Measurements from ENCODE around the gene SLC15A1. TPM values are rescaled to one million over a fixed set of nuclear protein-coding genes. Genes with fewer than 3 reads are reported as not detected.

The SLC15A1 gene
- polyA plus RNA-seq, 3 donors, result not detected

DNA sequence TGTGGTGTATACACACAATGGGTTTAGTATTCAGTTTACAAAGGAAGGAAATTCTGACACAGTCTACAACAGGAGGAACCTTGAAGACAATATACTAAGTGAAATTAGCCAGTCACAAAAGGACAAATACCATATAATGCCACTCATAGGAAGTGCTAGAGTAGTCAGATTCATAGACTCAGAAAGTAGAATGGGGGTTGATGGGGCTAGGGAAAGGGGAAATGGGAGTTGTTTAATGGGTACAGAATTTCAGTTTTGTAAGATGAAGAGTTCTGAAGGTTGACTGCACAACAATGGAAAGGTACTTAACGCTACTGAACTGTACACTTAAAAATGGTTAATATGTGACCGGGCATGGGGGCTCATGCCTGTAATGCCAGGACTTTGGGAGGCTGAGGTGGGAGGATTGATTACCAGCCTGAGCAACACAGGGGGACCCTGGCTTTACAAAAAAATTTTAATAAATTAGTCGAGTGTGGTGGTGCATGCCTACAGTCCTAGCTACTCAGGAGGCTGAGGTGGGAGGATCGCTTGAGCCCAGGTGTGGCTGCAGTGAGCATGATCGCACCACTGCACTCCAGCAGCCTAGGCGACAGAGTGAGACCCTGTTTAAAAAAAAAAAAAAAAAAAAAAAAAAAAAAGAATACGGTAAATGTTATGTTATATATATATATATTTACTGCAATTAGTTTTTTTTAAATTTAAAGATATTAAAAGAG is 45.0 kb downstream of the SLC15A1 start:
- no peaks in the 10 kb centered on the region for H3K36me3 ChIP-seq (replicated peaks in 1 of 2; ENCODE audit: control insufficient read depth in 1 of 2, insufficient read depth in 2 of 2, low read length in 2 of 2)
- no peak overlapping the region for H3K27ac ChIP-seq (ENCODE audit: low read depth in 1 of 2, low read length in 2 of 2)
- peaks cover 2 to 16% (median 8%) of the 10 kb centered on the region in 3 donors for H3K27me3 Mint-ChIP-seq (ENCODE audit: low read depth in 3 of 3)
- intact Hi-C loops (cut with micrococcal nuclease), result no loop called here
- no peak overlapping the region for H3K9ac ChIP-seq (ENCODE audit: insufficient read depth, low read length, poor library complexity, severe bottlenecking)
- H3K4me2 ChIP-seq (replicated peaks; ENCODE audit: extremely low read depth, low read length, poor library complexity, severe bottlenecking), result no peak overlapping the region
- no peaks in the 10 kb centered on the region for H3K27me3 ChIP-seq (ENCODE audit: control insufficient read depth in 2 of 2, insufficient read depth in 2 of 2, low read length in 2 of 2)
- H3K4me3 ChIP-seq (replicated peaks in 1 of 3; ENCODE audit: low read depth in 2 of 3, low read length in 3 of 3), result no peak overlapping the region
- H3K36me3 Mint-ChIP-seq, result no peaks in the 10 kb centered on the region
- TF ChIP-seq, protein P1, sequence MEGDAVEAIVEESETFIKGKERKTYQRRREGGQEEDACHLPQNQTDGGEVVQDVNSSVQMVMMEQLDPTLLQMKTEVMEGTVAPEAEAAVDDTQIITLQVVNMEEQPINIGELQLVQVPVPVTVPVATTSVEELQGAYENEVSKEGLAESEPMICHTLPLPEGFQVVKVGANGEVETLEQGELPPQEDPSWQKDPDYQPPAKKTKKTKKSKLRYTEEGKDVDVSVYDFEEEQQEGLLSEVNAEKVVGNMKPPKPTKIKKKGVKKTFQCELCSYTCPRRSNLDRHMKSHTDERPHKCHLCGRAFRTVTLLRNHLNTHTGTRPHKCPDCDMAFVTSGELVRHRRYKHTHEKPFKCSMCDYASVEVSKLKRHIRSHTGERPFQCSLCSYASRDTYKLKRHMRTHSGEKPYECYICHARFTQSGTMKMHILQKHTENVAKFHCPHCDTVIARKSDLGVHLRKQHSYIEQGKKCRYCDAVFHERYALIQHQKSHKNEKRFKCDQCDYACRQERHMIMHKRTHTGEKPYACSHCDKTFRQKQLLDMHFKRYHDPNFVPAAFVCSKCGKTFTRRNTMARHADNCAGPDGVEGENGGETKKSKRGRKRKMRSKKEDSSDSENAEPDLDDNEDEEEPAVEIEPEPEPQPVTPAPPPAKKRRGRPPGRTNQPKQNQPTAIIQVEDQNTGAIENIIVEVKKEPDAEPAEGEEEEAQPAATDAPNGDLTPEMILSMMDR (IDR thresholded peaks at IDR 0.05), result no peak
- no peak for DNase-seq
- WGBS (ENCODE audit: insufficient coverage), result 100% methylated on average over 3 of the region's 7 CpGs
- H3K27ac Mint-ChIP-seq, result no peak overlapping the region
- H3K79me2 ChIP-seq (ENCODE audit: insufficient read depth, low read length), result no peaks in the 10 kb centered on the region
- no peak overlapping the region for H3K4me3 Mint-ChIP-seq
- H4K20me1 ChIP-seq (ENCODE audit: insufficient read depth, low read length), result no peaks in the 10 kb centered on the region
- no peak overlapping the region for H2AFZ ChIP-seq (ENCODE audit: insufficient read depth, low read depth, low read length, poor library complexity, severe bottlenecking)
- no peaks in the 10 kb centered on the region for H3K4me1 ChIP-seq (ENCODE audit: control insufficient read depth in 1 of 2, insufficient read depth in 2 of 2, low read length in 2 of 2)
- H3K4me1 Mint-ChIP-seq, result no peaks in the 10 kb centered on the region
- no peaks in the 10 kb centered on the region for H3K9me3 ChIP-seq (replicated peaks in 1 of 2; ENCODE audit: control insufficient read depth in 1 of 2, insufficient read depth in 1 of 2, low read length in 2 of 2)
- H3K9me3 Mint-ChIP-seq, result peaks cover 0 to 10% (median 1%) of the 10 kb centered on the region in 7 donors

DNA sequence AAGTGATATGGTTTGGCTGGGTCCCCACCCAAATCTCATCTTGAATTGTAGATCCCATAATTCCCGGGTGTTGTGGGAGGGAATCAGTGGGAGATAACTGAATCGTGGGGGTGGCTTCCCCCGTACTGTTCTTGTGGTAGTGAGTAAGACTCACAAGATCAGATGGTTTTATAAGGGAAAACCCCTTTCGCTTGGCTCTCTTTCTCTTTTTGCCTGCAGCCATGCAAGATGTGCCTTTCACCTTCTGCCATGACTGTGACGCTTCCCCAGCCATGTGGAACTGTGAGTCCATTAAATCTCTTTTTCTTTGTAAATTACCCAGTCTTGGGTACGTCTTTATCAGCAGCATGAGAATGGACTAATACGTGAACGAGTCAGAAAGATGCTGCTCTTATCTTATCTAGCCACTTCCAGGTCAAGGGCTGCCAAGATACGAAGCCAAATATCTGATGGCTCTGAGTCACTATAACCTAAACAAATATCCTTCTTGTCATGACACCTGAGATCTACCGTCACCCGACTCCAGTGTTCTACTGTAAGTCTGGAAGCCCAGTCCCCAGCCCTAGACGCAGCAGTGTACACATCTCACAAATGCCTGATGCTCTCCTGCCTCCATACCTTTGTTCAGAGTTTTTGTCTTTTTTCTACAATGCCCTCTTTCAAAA is 45.9 kb downstream of the SLC15A1 start:
- no peak overlapping the region for H3K9ac ChIP-seq (ENCODE audit: insufficient read depth, low read length, poor library complexity, severe bottlenecking)
- 81% methylated on average over 8 of the region's 12 CpGs for WGBS (ENCODE audit: insufficient coverage)
- Mint-ChIP-seq H3K36me3 (no peaks in the 10 kb centered on the region), H3K9me3 (peaks cover 0 to 10% (median 1%) of the 10 kb centered on the region in 7 donors), H3K27me3 (ENCODE audit: low read depth in 3 of 3) (peaks cover 2 to 15% (median 8%) of the 10 kb centered on the region in 3 donors), H3K4me1 (no peaks in the 10 kb centered on the region), H3K4me3 (no peak overlapping the region), H3K27ac (no peak overlapping the region)
- no peak overlapping the region for H3K27ac ChIP-seq (ENCODE audit: low read depth in 1 of 2, low read length in 2 of 2)
- DNase-seq, result no peak
- H4K20me1 ChIP-seq (ENCODE audit: insufficient read depth, low read length), result no peaks in the 10 kb centered on the region
- TF ChIP-seq, protein P1 (IDR thresholded peaks at IDR 0.05), result no peak
- H3K79me2 ChIP-seq (ENCODE audit: insufficient read depth, low read length), result no peaks in the 10 kb centered on the region
- no peak overlapping the region for H3K4me3 ChIP-seq (replicated peaks in 1 of 3; ENCODE audit: low read depth in 2 of 3, low read length in 3 of 3)
- no peaks in the 10 kb centered on the region for H3K9me3 ChIP-seq (replicated peaks in 1 of 2; ENCODE audit: control insufficient read depth in 1 of 2, insufficient read depth in 1 of 2, low read length in 2 of 2)
- no peak overlapping the region for H2AFZ ChIP-seq (ENCODE audit: insufficient read depth, low read depth, low read length, poor library complexity, severe bottlenecking)
- no peaks in the 10 kb centered on the region for H3K27me3 ChIP-seq (ENCODE audit: control insufficient read depth in 2 of 2, insufficient read depth in 2 of 2, low read length in 2 of 2)
- intact Hi-C loops (cut with micrococcal nuclease), result no loop called here
- no peak overlapping the region for H3K4me2 ChIP-seq (replicated peaks; ENCODE audit: extremely low read depth, low read length, poor library complexity, severe bottlenecking)
- no peaks in the 10 kb centered on the region for H3K4me1 ChIP-seq (ENCODE audit: control insufficient read depth in 1 of 2, insufficient read depth in 2 of 2, low read length in 2 of 2)
- no peaks in the 10 kb centered on the region for H3K36me3 ChIP-seq (replicated peaks in 1 of 2; ENCODE audit: control insufficient read depth in 1 of 2, insufficient read depth in 2 of 2, low read length in 2 of 2)

Measured in CD14-positive monocyte (primary cell).